Stomach (tissue), 4 donors: ENCODE measurements around the gene BBS5.
"Not testable (repeated sequence)": the region's sequence is repeated elsewhere in the genome, so short reads cannot be mapped to it uniquely, and the experiment has no call there.

Source experiments
- CTCF ChIP-seq, 7 experiments: fragments of 450-650 bp in 4 of 7; fragments of 200-600 bp in 3 of 7; sonication (generic) in 3 of 7; IDR thresholded peaks; one replicate each; pipeline ENCODE4 v1.5.1; 2016 to 2019; ENCODE audit warnings: antibody characterized with exemption in 7 of 7, control low read depth in 2 of 7, mild to moderate bottlenecking in 1 of 7
- EP300 ChIP-seq: sonication (generic); formaldehyde crosslinking; IDR thresholded peaks from one replicate; pipeline ENCODE4 v1.6.1; 2017; ENCODE audit warnings: antibody characterized with exemption
- POLR2A ChIP-seq, 4 donors: fragments of 450-650 bp; IDR thresholded peaks; one replicate each; pipeline ENCODE4 v1.6.1; 2016; ENCODE audit warnings: antibody characterized with exemption in 4 of 4, control low read depth in 2 of 4, mild to moderate bottlenecking in 1 of 4, moderate library complexity in 1 of 4
- POLR2AphosphoS5 ChIP-seq, 3 donors: sonication (generic); formaldehyde crosslinking; IDR thresholded peaks; one replicate each; pipeline ENCODE4 v1.6.1; 2016; ENCODE audit warnings: antibody characterized with exemption in 3 of 3

- not testable (repeated sequence) for TF ChIP-seq CTCF (IDR thresholded peaks at IDR 0.05); POLR2AphosphoS5 (IDR thresholded peaks at IDR 0.05); POLR2A (IDR thresholded peaks at IDR 0.05); EP300
Observed at GRCh38 chr2:169431772-169432171, 47.5 kb upstream of the BBS5 start.
